ENCODE measurements around the gene IFNA5. TPM values are rescaled to one million over a fixed set of nuclear protein-coding genes. Genes with fewer than 3 reads are reported as not detected.

IFNA5 gene
- polyA plus RNA-seq, 3 donors = not detected

GRCh38 chr9:21294904-21295538, 10.1 kb downstream of the IFNA5 start:
- no peak for DNase-seq

- DNase-seq = no peak
These were observed 10.7 kb downstream of the IFNA5 start for GRCh38 chr9:21294364-21294774.

GRCh38 chr9:21289848-21290247, 15.3 kb downstream of the IFNA5 start:
- DNase-seq = no peak

GRCh38 chr9:21287280-21287679, 17.8 kb downstream of the IFNA5 start:
- no peak for DNase-seq

GRCh38 chr9:21286659-21287058, 18.5 kb downstream of the IFNA5 start:
- no peak for DNase-seq

GRCh38 chr9:21286099-21286498, 19.0 kb downstream of the IFNA5 start:
- no peak for DNase-seq

- no peak for DNase-seq
These were observed 23.8 kb downstream of the IFNA5 start for GRCh38 chr9:21281275-21281674.

GRCh38 chr9:21268347-21268657, 36.8 kb downstream of the IFNA5 start:
- no peak for DNase-seq

GRCh38 chr9:21267485-21268346, 37.4 kb downstream of the IFNA5 start:
- DNase-seq = no peak

- DNase-seq = no peak
These were observed 38.2 kb downstream of the IFNA5 start for GRCh38 chr9:21266733-21267484.

GRCh38 chr9:21265421-21266189, 39.5 kb downstream of the IFNA5 start:
- DNase-seq = no peak

GRCh38 chr9:21255538-21256212, 49.4 kb downstream of the IFNA5 start:
- no peak for DNase-seq

Other genes with a start within 250 kb of the IFNA5 start
- gene IFNB1, start 227.4 kb downstream of the IFNA5 start, polyA plus RNA-seq (ENCODE audit: insufficient read length in 3 of 3) = not detected
- gene IFNW1, start 163.5 kb downstream of the IFNA5 start, polyA plus RNA-seq (ENCODE audit: insufficient read length in 3 of 3) = not detected
- gene IFNA21, start 138.7 kb downstream of the IFNA5 start, polyA plus RNA-seq (ENCODE audit: insufficient read length in 3 of 3) = under 1 TPM in 1 of 3 donors, not detected in 2; 0.17 TPM
- not detected for gene IFNA4, start 117.7 kb downstream of the IFNA5 start, polyA plus RNA-seq (ENCODE audit: insufficient read length in 3 of 3)
- gene IFNA7, start 103.1 kb downstream of the IFNA5 start, polyA plus RNA-seq (ENCODE audit: insufficient read length in 3 of 3) = not detected
- not detected for gene IFNA10, start 98.2 kb downstream of the IFNA5 start, polyA plus RNA-seq (ENCODE audit: insufficient read length in 3 of 3)
- gene IFNA16, start 88.0 kb downstream of the IFNA5 start, polyA plus RNA-seq (ENCODE audit: insufficient read length in 3 of 3) = not detected
- not detected for gene IFNA17, start 77.1 kb downstream of the IFNA5 start, polyA plus RNA-seq (ENCODE audit: insufficient read length in 3 of 3)
- not detected for gene IFNA14, start 65.3 kb downstream of the IFNA5 start, polyA plus RNA-seq (ENCODE audit: insufficient read length in 3 of 3)
- 10 to 100 TPM; 45.4 to 49.9 (median 47.0) TPM for gene KLHL9, start 30.1 kb upstream of the IFNA5 start, polyA plus RNA-seq (ENCODE audit: insufficient read length in 3 of 3)
- gene IFNA6, start 45.6 kb upstream of the IFNA5 start, polyA plus RNA-seq (ENCODE audit: insufficient read length in 3 of 3) = not detected
- not detected for gene IFNA13, start 62.7 kb upstream of the IFNA5 start, polyA plus RNA-seq (ENCODE audit: insufficient read length in 3 of 3)
- gene IFNA2, start 80.1 kb upstream of the IFNA5 start, polyA plus RNA-seq (ENCODE audit: insufficient read length in 3 of 3) = not detected
- not detected for gene IFNA8, start 103.8 kb upstream of the IFNA5 start, polyA plus RNA-seq (ENCODE audit: insufficient read length in 3 of 3)
- gene IFNA1, start 135.1 kb upstream of the IFNA5 start, polyA plus RNA-seq (ENCODE audit: insufficient read length in 3 of 3) = not detected
- under 1 TPM; 0.10 to 0.49 (median 0.40) TPM for gene IFNE, start 177.0 kb upstream of the IFNA5 start, polyA plus RNA-seq (ENCODE audit: insufficient read length in 3 of 3)